ENCODE results near the gene ZNF283. TPM values are rescaled to one million over a fixed set of nuclear protein-coding genes. Genes with fewer than 3 reads are reported as not detected.
"Not testable (repeated sequence)": the region's sequence is repeated elsewhere in the genome, so short reads cannot be mapped to it uniquely, and the experiment has no call there.

ZNF283 gene
- polyA plus RNA-seq, 4 donors, result 1.3 to 15.1 (median 3.1) TPM

GRCh38 chr19:43848821-43849220 is 21.7 kb downstream of the ZNF283 start:
- Histone ChIP-seq H3K4me3 (ENCODE audit: low read depth in 1 of 3, low read length in 3 of 3) (no peak overlapping the region), H3K27me3 (ENCODE audit: control insufficient read depth in 3 of 3, insufficient read depth in 3 of 3, low read length in 3 of 3) (no peaks in the 10 kb centered on the region), H3K27ac (ENCODE audit: low read depth in 1 of 3, low read length in 2 of 3) (no peak overlapping the region), H3K9me3 (ENCODE audit: control insufficient read depth in 2 of 2, insufficient read depth in 1 of 2, low read depth in 1 of 2, low read length in 1 of 2) (peaks cover 1 to 38% of the 10 kb centered on the region in 2 donors), H3K4me1 (ENCODE audit: control insufficient read depth in 3 of 3, insufficient read depth in 2 of 3, low read depth in 1 of 3, low read length in 2 of 3) (no peaks in the 10 kb centered on the region), H3K36me3 (ENCODE audit: control insufficient read depth in 3 of 3, insufficient read depth in 2 of 3, low read depth in 1 of 3, low read length in 3 of 3) (peaks cover 4 to 16% (median 10%) of the 10 kb centered on the region in 3 donors)
- DNase-seq (no peak), FAIRE-seq (no peak)

GRCh38 chr19:43858174-43858573 is 31.1 kb downstream of the ZNF283 start:
- Histone ChIP-seq H3K36me3 (ENCODE audit: control insufficient read depth in 3 of 3, insufficient read depth in 2 of 3, low read depth in 1 of 3, low read length in 3 of 3) (no peaks in the 10 kb centered on the region), H3K4me3 (ENCODE audit: low read depth in 1 of 3, low read length in 3 of 3) (no peak overlapping the region), H3K27me3 (ENCODE audit: control insufficient read depth in 3 of 3, insufficient read depth in 3 of 3, low read length in 3 of 3) (no peaks in the 10 kb centered on the region), H3K4me1 (ENCODE audit: control insufficient read depth in 3 of 3, insufficient read depth in 2 of 3, low read depth in 1 of 3, low read length in 2 of 3) (no peaks in the 10 kb centered on the region), H3K9me3 (ENCODE audit: control insufficient read depth in 2 of 2, insufficient read depth in 1 of 2, low read depth in 1 of 2, low read length in 1 of 2) (peaks cover 4 to 36% of the 10 kb centered on the region in 2 donors), H3K27ac (ENCODE audit: low read depth in 1 of 3, low read length in 2 of 3) (no peak overlapping the region)
- FAIRE-seq (no peak), DNase-seq (no peak)
- 95 to 97% (median 96%) methylated on average over 2 of the region's 2 CpGs for WGBS, 3 donors

- not testable (repeated sequence) for FAIRE-seq; H3K4me3 ChIP-seq (ENCODE audit: low read depth in 1 of 3, low read length in 3 of 3); H3K4me1 ChIP-seq (ENCODE audit: control insufficient read depth in 3 of 3, insufficient read depth in 2 of 3, low read depth in 1 of 3, low read length in 2 of 3); H3K36me3 ChIP-seq (ENCODE audit: control insufficient read depth in 3 of 3, insufficient read depth in 2 of 3, low read depth in 1 of 3, low read length in 3 of 3); H3K27ac ChIP-seq (ENCODE audit: low read depth in 1 of 3, low read length in 2 of 3); DNase-seq; H3K27me3 ChIP-seq (ENCODE audit: control insufficient read depth in 3 of 3, insufficient read depth in 3 of 3, low read length in 3 of 3)
- WGBS, 3 donors, result 93 to 98% (median 94%) methylated on average over 21 to 28 of the region's 28 CpGs
- H3K9me3 ChIP-seq (ENCODE audit: control insufficient read depth in 2 of 2, insufficient read depth in 1 of 2, low read depth in 1 of 2, low read length in 1 of 2), result peaks cover 3 to 25% of the 10 kb centered on the region in 2 donors
Observed at GRCh38 chr19:43866923-43867322, 39.8 kb downstream of the ZNF283 start.

GRCh38 chr19:43872547-43873336 is 45.6 kb downstream of the ZNF283 start:
- H3K4me1 ChIP-seq (ENCODE audit: control insufficient read depth in 3 of 3, insufficient read depth in 2 of 3, low read depth in 1 of 3, low read length in 2 of 3), result no peaks in the 10 kb centered on the region
- no peak for DNase-seq
- WGBS, 3 donors, result 80 to 95% (median 83%) methylated on average over 5 of the region's 5 CpGs
- H3K27ac ChIP-seq (ENCODE audit: low read depth in 1 of 3, low read length in 2 of 3), result no peak overlapping the region
- no peak overlapping the region for H3K4me3 ChIP-seq (ENCODE audit: low read depth in 1 of 3, low read length in 3 of 3)
- H3K27me3 ChIP-seq (ENCODE audit: control insufficient read depth in 3 of 3, insufficient read depth in 3 of 3, low read length in 3 of 3), result no peaks in the 10 kb centered on the region
- FAIRE-seq, result no peak
- H3K36me3 ChIP-seq (ENCODE audit: control insufficient read depth in 3 of 3, insufficient read depth in 2 of 3, low read depth in 1 of 3, low read length in 3 of 3), result no peaks in the 10 kb centered on the region
- H3K9me3 ChIP-seq (ENCODE audit: control insufficient read depth in 2 of 2, insufficient read depth in 1 of 2, low read depth in 1 of 2, low read length in 1 of 2), result peaks cover 3 to 18% of the 10 kb centered on the region in 2 donors

- H3K27ac ChIP-seq (ENCODE audit: low read depth in 1 of 3, low read length in 2 of 3), result no peak overlapping the region
- peaks cover 0 to 40% of the 10 kb centered on the region in 2 donors for H3K9me3 ChIP-seq (ENCODE audit: control insufficient read depth in 2 of 2, insufficient read depth in 1 of 2, low read depth in 1 of 2, low read length in 1 of 2)
- no peaks in the 10 kb centered on the region for H3K36me3 ChIP-seq (ENCODE audit: control insufficient read depth in 3 of 3, insufficient read depth in 2 of 3, low read depth in 1 of 3, low read length in 3 of 3)
- no peak for FAIRE-seq
- DNase-seq, result no peak
- H3K4me1 ChIP-seq (ENCODE audit: control insufficient read depth in 3 of 3, insufficient read depth in 2 of 3, low read depth in 1 of 3, low read length in 2 of 3), result no peaks in the 10 kb centered on the region
- 81 to 88% (median 85%) methylated on average over 5 of the region's 5 CpGs for WGBS, 3 donors
- no peak overlapping the region for H3K4me3 ChIP-seq (ENCODE audit: low read depth in 1 of 3, low read length in 3 of 3)
- no peaks in the 10 kb centered on the region for H3K27me3 ChIP-seq (ENCODE audit: control insufficient read depth in 3 of 3, insufficient read depth in 3 of 3, low read length in 3 of 3)
Observed at GRCh38 chr19:43880483-43880882, 53.4 kb downstream of the ZNF283 start.

- H3K27ac ChIP-seq (ENCODE audit: low read depth in 1 of 3, low read length in 2 of 3), result no peak within 1 kb of the TSS
- DNase-seq, result no peak
- no peaks in the 10 kb centered on the region for H3K27me3 ChIP-seq (ENCODE audit: control insufficient read depth in 3 of 3, insufficient read depth in 3 of 3, low read length in 3 of 3)
- H3K9me3 ChIP-seq (ENCODE audit: control insufficient read depth in 2 of 2, insufficient read depth in 1 of 2, low read depth in 1 of 2, low read length in 1 of 2), result peaks cover 0 to 41% of the 10 kb centered on the region in 2 donors
- H3K4me1 ChIP-seq (ENCODE audit: control insufficient read depth in 3 of 3, insufficient read depth in 2 of 3, low read depth in 1 of 3, low read length in 2 of 3), result no peaks in the 10 kb centered on the region
- WGBS, 3 donors, result 68 to 93% (median 80%) methylated on average over 2 of the region's 2 CpGs
- H3K36me3 ChIP-seq (ENCODE audit: control insufficient read depth in 3 of 3, insufficient read depth in 2 of 3, low read depth in 1 of 3, low read length in 3 of 3), result no peaks in the 10 kb centered on the region
- no peak within 1 kb of the TSS for H3K4me3 ChIP-seq (ENCODE audit: low read depth in 1 of 3, low read length in 3 of 3)
- FAIRE-seq, result no peak
Observed at GRCh38 chr19:43883864-43884263, 56.7 kb downstream of the ZNF283 start, which contains the start of gene ZNF404. ZNF404 (minus strand) TSS chr19:43883964.

- H3K9me3 ChIP-seq (ENCODE audit: control insufficient read depth in 2 of 2, insufficient read depth in 1 of 2, low read depth in 1 of 2, low read length in 1 of 2), result peaks cover 0 to 19% of the 10 kb centered on the region in 2 donors
- no peak for DNase-seq
- no peak overlapping the region for H3K27ac ChIP-seq (ENCODE audit: low read depth in 1 of 3, low read length in 2 of 3)
- H3K4me3 ChIP-seq (ENCODE audit: low read depth in 1 of 3, low read length in 3 of 3), result no peak overlapping the region
- peaks cover 0 to 2% (median 0%) of the 10 kb centered on the region in 3 donors for H3K36me3 ChIP-seq (ENCODE audit: control insufficient read depth in 3 of 3, insufficient read depth in 2 of 3, low read depth in 1 of 3, low read length in 3 of 3)
- no peaks in the 10 kb centered on the region for H3K4me1 ChIP-seq (ENCODE audit: control insufficient read depth in 3 of 3, insufficient read depth in 2 of 3, low read depth in 1 of 3, low read length in 2 of 3)
- no peak for FAIRE-seq
- H3K27me3 ChIP-seq (ENCODE audit: control insufficient read depth in 3 of 3, insufficient read depth in 3 of 3, low read length in 3 of 3), result no peaks in the 10 kb centered on the region
- WGBS, 3 donors, result 79 to 97% (median 92%) methylated on average over 2 of the region's 2 CpGs
Observed at GRCh38 chr19:43895727-43896308, 68.7 kb downstream of the ZNF283 start.
